GM13976 (cell line): Measurements from ENCODE around the gene PSORS1C2.

Source experiments
- DNase-seq: peaks from one replicate; pipeline ENCODE4 v3.0.0; 2012; ENCODE audit warnings: low spot score
- CTCF ChIP-seq: IDR thresholded peaks from 2 replicates; pipeline ENCODE4 v1.5.1; 2012; ENCODE audit warnings: borderline replicate concordance, mild to moderate bottlenecking; ENCODE audit not compliant: insufficient read depth; ENCODE audit errors: extremely low read depth, missing control alignments, control extremely low read depth
- in situ Hi-C: fragments of 300-500 bp; cut with MboI; formaldehyde crosslinking; loops from one replicate; pipeline ENCODE4 v1.12.0; 2022; ENCODE audit warnings: low sequenced_read_pairs, mixed read lengths, inconsistent platforms; ENCODE audit not compliant: unreplicated experiment

Gene PSORS1C2

GRCh38 chr6:31111712-31112111 is 27.2 kb downstream of the PSORS1C2 start:
- in situ Hi-C loops: no loop called here
- TF ChIP-seq CTCF: no peak
- DNase-seq: peak; percentile 10

GRCh38 chr6:31110825-31111582 is 27.9 kb downstream of the PSORS1C2 start:
- DNase-seq: peak; percentile 6
- in situ Hi-C loops: no loop called here

GRCh38 chr6:31107052-31107451 is 31.8 kb downstream of the PSORS1C2 start:
- TF ChIP-seq CTCF: no peak
- in situ Hi-C loops: no loop called here

More at GRCh38 chr6:31110825-31111582, 27.9 kb downstream of the PSORS1C2 start:
- TF ChIP-seq CTCF: no peak

GRCh38 chr6:31103136-31103535 is 35.7 kb downstream of the PSORS1C2 start:
- in situ Hi-C loops: no loop called here
- TF ChIP-seq CTCF: no peak
- DNase-seq: no peak

More at GRCh38 chr6:31107052-31107451, 31.8 kb downstream of the PSORS1C2 start:
- peak; percentile 3 for DNase-seq

- TF ChIP-seq CTCF: no peak
- no peak for DNase-seq
- in situ Hi-C loops: no loop called here
Measured at GRCh38 chr6:31098449-31098938, 40.4 kb downstream of the PSORS1C2 start.

- no peak for DNase-seq
- in situ Hi-C loops: no loop called here
- TF ChIP-seq CTCF: no peak
Measured at GRCh38 chr6:31096656-31097055, 42.2 kb downstream of the PSORS1C2 start.
